NCI-H82 (cell line): Measurements from ENCODE around the gene ODAPH.
A peak's percentile ranks its signal among the peaks of the same experiment; 100 is the strongest.

Experiments used
- DNase-seq: peaks from one replicate; lab custom pipeline; 2025; lab: John Stamatoyannopoulos, UW

The ODAPH gene

DNA sequence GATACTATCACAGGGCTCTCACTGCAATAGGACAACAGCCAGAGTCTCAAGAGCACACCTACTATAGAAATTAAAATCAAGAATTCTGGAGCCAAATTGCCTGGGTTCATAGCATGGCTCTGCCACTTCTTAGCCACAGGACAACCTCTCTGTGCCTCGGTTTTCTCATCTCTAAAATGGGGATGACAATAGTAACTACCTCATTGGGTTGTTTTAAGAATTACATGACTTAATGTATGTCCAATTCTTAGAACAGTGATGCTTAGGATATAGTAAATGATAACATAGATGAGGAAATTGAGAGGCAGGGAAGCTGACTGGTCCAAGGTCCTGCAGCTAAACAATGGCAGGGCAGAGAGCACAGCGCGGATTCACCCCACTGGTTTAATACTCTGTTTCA is 11.0 kb upstream of the ODAPH start:
- DNase-seq = no peak

DNA sequence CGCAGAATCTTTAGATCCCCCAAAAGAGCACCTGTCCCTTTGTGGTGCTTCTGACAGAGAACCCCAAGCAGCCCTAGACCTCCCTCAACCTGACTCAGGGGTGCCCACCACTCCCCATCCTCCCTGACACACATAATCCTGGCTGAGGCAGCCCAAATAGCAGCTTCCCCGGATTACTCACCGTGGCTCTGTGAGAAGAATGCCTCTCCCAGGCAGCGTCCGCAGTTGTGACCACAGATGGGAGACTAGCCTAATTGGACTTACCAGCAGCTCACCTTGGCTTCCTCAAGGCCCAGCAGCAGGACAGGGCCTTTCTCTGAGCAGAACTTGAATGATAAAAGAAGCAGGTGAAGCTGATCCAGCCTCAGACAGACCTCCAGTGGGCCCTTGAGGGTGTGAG is 10.3 kb upstream of the ODAPH start:
- DNase-seq = peak; percentile 71

DNA sequence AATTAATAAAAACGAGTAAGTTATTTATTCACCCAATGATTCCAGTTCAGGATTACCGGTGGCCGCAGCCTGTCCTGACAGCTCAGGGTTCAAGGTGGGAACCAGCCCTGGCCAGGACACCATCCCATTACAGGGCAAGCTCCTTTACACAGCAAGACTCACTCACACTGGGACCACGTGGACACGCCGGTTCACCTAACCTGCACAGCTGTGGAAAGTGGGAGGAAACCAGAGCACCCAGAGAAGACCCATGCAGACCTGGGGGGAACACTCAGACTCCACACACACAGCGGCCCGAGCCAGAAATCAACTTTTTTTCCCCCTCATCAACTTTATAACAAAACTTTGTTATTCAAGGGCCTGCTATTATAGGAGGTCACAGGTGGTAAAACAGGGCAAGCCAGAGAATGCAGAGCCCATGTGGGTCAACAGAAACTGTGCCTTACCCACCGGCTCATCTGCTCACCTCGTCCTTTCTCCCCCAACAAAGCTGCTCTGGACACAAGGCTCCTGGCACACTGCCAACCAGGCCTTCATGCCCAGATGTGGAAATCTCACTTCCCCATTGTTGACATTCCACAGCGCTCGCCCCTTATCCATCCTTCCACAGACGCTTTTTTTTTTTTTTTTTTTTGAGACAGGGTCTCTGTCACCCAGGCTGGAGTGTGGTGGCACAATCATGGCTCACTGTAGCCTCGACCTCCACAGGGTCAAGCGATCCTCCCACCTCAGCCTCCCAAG is 8.0 kb upstream of the ODAPH start:
- peak; percentile 46 for DNase-seq

DNA sequence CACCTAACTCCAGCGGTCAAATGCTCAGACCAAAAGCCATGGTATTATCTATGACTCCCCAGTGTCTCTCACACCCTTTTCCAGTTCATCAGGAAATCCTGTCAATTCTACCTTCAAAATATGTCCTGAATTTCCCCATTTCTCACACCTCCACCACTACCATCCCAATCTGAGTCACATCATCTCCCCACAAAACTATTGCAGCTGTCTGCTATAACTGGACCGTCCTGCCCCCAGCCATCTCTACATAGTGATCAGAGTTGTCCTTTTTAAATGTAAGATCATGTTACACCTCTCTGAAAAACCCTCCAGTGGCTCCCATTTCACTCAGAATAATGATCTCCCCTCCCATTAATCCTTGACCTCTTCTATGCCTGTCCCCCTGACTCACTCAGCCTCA is 6.8 kb upstream of the ODAPH start:
- no peak for DNase-seq

DNA sequence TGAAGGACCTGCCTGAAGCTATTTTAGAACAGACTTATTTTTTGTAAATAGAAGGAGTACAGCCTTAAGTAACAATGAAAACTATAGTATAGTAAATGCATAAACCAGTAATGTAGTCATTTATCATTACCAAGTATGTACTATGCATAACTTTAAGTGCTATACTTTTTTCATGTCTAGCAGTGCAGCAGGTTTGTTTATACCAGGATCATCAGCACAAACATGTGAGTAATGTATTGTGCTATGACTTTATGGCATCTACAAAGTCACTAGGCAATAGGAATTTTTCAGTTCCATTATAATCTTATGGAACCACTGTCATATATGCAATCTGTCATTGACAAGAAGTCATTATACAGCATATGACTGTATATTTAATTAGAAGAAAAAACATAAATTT is 3.4 kb upstream of the ODAPH start:
- no peak for DNase-seq

DNA sequence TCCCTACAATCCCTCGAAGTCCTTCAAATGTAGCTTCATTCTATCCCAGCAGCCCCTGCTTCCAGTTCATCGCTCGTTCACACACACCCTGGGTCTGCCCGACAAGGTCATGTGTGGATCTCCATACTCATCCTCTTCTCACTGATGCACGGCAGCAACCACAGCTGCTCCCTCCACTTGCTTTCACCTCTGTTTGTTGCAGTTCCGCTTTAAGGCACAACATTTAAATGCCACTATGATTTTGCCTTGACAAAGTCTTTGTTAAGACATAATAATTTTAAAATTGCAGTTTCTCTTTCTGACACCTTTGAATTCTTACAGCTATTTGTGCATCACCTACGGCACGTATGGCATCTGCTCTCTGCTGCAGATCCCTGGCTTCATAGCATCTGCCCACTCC is 1.8 kb downstream of the ODAPH start:
- peak; percentile 32 for DNase-seq

DNA sequence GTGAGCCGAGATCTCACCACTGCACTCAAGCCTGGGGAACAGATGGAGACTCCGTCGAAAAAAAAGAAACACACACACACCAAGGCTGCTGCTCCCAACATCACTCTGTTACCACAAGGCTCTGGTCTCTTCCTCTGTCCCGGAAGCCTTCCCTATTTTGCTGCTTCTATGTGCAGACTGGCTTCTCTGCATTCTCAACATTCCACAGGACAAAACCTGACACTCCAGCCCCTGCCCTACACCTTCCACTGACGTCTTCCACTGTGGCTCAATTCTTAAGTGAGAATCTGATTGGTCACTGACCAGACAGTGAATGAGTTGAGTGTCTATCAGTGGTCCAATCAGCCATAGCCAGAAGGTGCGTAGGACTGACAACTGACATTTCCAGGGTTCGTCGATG is 5.9 kb downstream of the ODAPH start:
- DNase-seq = no peak

DNA sequence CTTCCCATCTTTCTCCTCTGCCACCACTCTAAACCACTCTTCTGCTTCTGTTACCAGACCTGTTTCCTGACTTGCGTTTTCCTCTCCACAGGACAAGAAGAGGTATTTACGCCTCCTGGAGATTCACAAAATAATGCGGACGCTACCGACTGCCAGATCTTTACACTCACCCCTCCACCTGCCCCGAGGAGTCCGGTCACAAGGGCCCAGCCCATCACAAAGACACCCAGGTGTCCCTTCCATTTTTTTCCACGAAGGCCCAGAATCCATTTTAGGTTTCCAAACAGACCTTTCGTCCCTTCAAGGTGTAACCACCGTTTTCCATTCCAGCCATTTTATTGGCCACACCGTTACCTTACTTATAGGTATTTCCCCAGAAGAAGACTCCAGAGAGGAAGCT is 8.2 kb downstream of the ODAPH start:
- no peak for DNase-seq

DNA sequence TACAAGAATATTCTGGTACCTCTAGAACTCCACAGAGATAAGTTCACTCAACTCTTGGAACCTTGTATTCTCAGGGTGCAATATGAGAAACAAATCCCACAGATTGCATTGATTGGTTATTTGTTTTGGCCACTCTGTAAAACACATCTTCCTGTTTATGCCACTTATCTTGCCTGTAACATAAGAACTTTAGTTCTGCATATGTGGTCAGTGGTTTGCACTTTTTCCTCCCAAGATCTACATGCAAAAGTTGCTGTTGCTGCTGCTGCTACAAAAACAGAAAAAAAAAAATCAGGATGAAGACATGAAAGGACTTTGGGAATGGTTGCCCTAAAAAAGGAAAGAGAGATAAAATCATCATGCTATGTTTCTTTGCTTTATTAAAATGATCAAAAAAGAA is 9.6 kb downstream of the ODAPH start:
- no peak for DNase-seq

DNA sequence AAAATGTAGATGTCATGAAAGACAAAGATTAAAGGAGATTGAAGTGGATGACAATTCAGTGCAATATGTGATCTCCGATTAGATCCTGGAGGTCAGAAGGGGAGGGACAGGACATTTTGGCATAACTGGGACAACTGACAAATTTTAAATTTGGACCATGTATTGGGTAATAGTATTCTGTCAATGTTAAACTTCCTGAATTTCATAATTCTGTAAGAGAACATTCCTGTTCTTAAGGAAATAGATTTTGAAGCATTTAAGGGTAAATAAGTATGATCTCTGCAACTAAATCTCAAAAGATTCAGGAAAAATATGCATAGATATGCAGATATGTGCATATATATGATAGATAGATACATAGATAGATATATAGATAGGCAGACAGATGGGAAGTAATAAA is 11.0 kb downstream of the ODAPH start:
- no peak for DNase-seq

DNA sequence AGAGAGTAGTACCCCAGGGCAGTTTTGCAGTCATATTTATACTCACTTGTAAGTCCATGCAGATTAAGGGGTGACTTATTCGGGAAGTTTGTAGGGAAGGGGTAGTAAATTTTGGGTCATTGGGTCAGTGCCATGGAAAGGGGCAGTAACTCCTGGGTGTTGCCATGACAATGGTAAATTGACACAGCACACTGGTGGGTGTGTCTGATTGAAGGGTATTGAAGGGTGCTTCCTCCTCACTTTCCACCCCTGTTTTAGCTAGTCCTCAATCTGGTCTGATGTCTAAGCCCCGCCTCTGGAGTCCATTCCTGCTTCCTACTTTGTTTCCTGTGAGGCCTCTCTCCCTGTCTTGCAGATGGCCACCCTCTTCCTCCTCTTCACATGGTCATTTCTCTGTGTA is 11.9 kb downstream of the ODAPH start:
- DNase-seq = no peak

DNA sequence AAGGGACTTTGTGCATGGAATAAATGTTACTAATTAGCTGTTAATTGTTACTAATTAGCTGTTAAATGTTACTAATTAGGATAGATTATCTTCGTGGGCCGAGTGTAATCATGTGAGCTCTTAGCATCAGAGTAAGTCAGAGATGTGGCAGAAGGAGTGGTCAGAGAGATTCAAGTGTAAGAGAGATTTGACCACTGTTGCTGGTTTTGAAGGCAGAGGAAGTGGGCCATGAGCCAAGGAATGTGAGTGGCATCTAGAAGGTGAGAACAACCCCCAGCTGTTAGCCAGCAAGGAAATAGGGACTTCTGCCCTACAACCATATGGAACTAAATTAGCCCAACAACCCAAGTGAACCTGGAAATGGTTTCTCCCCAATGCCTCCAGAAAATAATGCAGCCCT is 28.2 kb downstream of the ODAPH start:
- DNase-seq = no peak

DNA sequence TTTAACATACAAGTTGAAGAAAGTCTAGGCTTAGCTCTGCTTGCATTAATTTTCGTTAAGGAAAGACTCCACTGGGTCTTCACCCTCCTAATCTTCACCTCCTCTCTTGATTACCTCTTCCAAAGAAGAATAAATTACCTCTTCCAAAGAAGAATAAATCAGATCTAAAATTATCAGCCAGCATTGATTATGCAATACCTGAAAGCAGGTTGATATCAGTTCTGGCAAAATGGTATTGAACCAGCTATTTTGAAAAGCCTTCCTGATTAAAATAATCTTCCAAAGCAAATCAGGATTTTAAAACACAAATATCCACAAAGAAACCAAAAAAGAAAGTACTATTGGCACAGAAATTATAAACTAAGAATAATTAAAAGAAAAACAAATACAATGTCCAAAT is 37.5 kb downstream of the ODAPH start:
- no peak for DNase-seq

DNA sequence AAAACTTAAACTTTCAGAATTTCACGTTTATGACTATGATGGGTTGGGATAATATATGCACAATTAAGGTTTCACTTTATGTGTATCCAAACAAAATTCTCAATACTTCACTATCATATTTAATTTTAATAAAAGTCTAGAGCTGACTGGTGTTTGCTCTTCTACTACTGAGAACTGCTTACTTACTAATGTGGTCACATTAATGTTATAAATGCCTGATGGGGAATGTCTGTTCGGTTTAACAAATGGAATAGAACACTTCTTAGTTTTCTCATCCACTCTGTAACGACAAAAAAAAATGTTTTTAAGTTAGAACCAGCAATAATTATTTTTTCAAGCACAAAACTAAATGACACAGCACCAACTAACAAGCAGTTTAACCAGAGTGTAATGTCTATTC is 40.2 kb downstream of the ODAPH start:
- no peak for DNase-seq

DNA sequence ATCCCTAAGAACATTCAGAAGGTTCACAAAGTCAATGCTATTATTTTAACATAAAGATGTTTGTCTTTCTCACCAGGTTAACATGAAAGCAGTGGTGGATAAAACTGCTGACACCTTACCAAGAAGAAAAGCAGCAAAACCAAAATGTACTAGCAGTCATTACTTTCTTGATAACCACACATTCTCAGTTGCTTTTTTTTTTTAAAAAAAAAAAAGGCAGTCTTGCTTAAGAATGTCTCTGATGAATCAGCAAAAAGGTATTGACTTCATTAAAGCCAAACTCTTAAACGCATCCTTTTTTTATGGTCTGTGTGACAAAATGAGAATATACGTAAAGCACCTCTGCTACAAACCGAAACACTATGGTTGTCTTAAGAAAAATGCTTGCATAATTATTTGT is 42.5 kb downstream of the ODAPH start:
- DNase-seq = no peak

DNA sequence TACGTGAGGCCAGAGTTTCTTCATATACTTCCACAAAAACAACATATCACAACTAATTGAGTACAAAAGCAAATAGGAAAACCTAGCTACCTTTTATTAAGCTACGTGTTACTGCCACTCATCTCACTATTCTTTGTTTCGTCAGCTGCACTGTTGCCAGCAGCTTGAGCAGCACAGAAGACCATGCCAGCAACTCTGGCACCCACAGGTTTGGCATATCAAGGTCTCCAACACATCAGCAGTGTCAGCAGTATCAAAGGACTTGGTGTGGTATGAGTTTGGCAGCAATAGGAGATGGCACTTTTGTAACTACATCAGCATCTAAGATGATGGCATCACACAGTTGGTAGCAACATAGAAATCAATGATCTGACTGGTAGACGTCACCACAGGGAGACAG is 43.8 kb downstream of the ODAPH start:
- no peak for DNase-seq

DNA sequence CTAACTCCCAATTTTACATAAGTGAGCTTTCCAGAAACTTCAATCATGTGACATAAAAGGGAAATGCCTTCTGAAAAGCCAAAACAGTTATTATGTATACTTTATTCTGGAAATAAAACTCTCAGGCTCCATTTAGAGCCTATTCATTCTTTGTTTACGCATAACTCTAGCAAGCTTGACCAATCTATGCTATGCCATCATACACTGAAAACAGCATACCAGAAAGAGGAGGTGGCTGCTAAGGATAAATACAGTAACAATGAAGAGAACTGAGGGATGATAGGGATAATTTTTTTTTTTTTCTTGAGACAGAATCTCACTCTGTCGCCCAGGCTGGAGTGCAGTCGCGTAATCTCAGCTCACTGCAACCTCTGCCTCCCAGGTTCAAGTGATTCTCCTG is 50.1 kb downstream of the ODAPH start:
- DNase-seq = no peak

DNA sequence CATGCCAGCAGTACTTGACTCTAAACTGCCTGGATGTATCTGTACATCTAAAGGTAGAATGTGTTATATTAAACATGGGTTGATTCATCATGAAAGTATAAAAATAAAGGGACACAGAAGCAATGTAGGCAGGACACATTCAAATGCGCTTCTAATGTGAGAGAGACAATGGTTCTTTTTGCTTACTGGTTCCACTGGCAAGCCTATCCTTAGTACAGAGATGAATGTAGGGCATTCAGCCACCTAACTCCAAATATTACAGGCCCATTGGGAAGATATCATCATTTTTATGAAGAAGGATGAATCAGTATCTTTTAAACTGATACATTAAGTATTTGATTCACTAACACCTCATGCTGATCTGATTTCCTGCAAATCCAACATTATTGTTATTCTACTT is 56.4 kb downstream of the ODAPH start:
- no peak for DNase-seq
